H1 (cell line): ENCODE data around the gene DENND2A. TPM values are rescaled to one million over a fixed set of nuclear protein-coding genes. Genes with fewer than 3 reads are reported as not detected.

Experiments
- CTCF ChIA-PET: fragments of 300-600 bp; sonication (Branson Sonifier 250); formaldehyde crosslinking; loops from one replicate; lab custom pipeline; 2021; ENCODE audit not compliant: partially characterized antibody; lab: Charles Lee
- POLR2A ChIA-PET: fragments of 300-600 bp; sonication (Branson Sonifier 250); formaldehyde crosslinking; loops from one replicate; lab custom pipeline; 2021; ENCODE audit warnings: inconsistent platforms; ENCODE audit not compliant: partially characterized antibody; lab: Charles Lee
- DNase-seq, 2 experiments: peaks; one replicate each; pipeline versions ENCODE4 v3.0.0 to v3.0.0-alpha.2; 2010 to 2022; ENCODE audit warnings: low spot score in 2 of 2, low read depth in 1 of 2, mixed read lengths in 1 of 2
- FAIRE-seq: peaks from 2 replicates; lab custom pipeline; 2011; peaks lifted over from hg19 to GRCh38; lab: Jason Lieb, UNC
- H2AFZ ChIP-seq: 2 replicates; pipeline ENCODE4 v1.8.1; 2012; ENCODE audit warnings: low read length, inconsistent platforms
- H2AK5ac ChIP-seq: 2 replicates; pipeline ENCODE4 v1.6.1; 2013; ENCODE audit warnings: low read depth, low read length
- H2BK120ac ChIP-seq: replicated peaks from 2 replicates; pipeline ENCODE3; 2013; ENCODE audit warnings: low read depth, low read length, inconsistent platforms
- H2BK12ac ChIP-seq: 2 replicates; pipeline ENCODE4 v1.6.1; 2013; ENCODE audit warnings: low read depth, low read length
- H2BK15ac ChIP-seq: 2 replicates; pipeline ENCODE4 v1.6.1; 2013; ENCODE audit warnings: low read length
- H2BK20ac ChIP-seq: 2 replicates; pipeline ENCODE4 v1.6.1; 2013; ENCODE audit warnings: low read length
- H2BK5ac ChIP-seq: 2 replicates; pipeline ENCODE4 v1.6.1; 2013; ENCODE audit warnings: low read depth, low read length
- H3K14ac ChIP-seq: 2 replicates; pipeline ENCODE4 v1.6.1; 2013; ENCODE audit warnings: inconsistent platforms; ENCODE audit not compliant: insufficient read length
- H3K18ac ChIP-seq: 2 replicates; pipeline ENCODE4 v1.6.1; 2013; ENCODE audit warnings: low read length; ENCODE audit errors: extremely low read depth
- H3K23ac ChIP-seq: 2 replicates; pipeline ENCODE4 v1.6.1; 2013; ENCODE audit warnings: inconsistent platforms; ENCODE audit not compliant: insufficient read length
- H3K23me2 ChIP-seq: 2 replicates; pipeline ENCODE4 v1.6.1; 2013; ENCODE audit warnings: low read depth, low read length
- H3K27ac ChIP-seq: 2 replicates; pipeline ENCODE4 v1.6.1; 2011; ENCODE audit warnings: low read depth, low read length, inconsistent platforms
- H3K27me3 ChIP-seq, 4 experiments: replicated peaks in 1 of 4; 1 replicate in 1 of 4; 2 replicates in 3 of 4; pipeline versions ENCODE4 v1.6.1 to v1.8.1; 2011 to 2013; ENCODE audit warnings: low read length in 3 of 4, mild to moderate bottlenecking in 3 of 4, inconsistent platforms in 2 of 4, mixed read lengths in 2 of 4, moderate library complexity in 1 of 4; ENCODE audit not compliant: control insufficient read depth in 3 of 4, insufficient read depth in 3 of 4; ENCODE audit errors: extremely low read depth in 1 of 4
- H3K36me3 ChIP-seq, 4 experiments: 2 replicates each; pipeline versions ENCODE4 v1.6.1 to v1.8.1; 2011 to 2013; ENCODE audit warnings: mild to moderate bottlenecking in 4 of 4, low read length in 3 of 4, moderate library complexity in 2 of 4, control low read depth in 1 of 4, inconsistent platforms in 1 of 4; ENCODE audit not compliant: insufficient read depth in 4 of 4, control insufficient read depth in 2 of 4
- H3K4ac ChIP-seq: replicated peaks from 2 replicates; pipeline ENCODE3; 2013; ENCODE audit warnings: low read length, low read depth, mixed read lengths, inconsistent platforms; ENCODE audit not compliant: insufficient read length
- H3K4me1 ChIP-seq, 4 experiments: replicated peaks in 1 of 4; 1 replicate in 1 of 4; 2 replicates in 3 of 4; pipeline versions ENCODE4 v1.6.1 to v1.8.1; 2011 to 2013; ENCODE audit warnings: low read length in 3 of 4, inconsistent platforms in 2 of 4, mixed read lengths in 1 of 4; ENCODE audit not compliant: insufficient read depth in 4 of 4, control insufficient read depth in 3 of 4
- H3K4me2 ChIP-seq, 2 experiments: 2 replicates each; pipeline versions ENCODE4 v1.6.1 to v1.8.1; 2011 to 2013; ENCODE audit warnings: low read depth in 2 of 2, low read length in 2 of 2, control low read depth in 1 of 2, inconsistent platforms in 1 of 2, mild to moderate bottlenecking in 1 of 2; ENCODE audit not compliant: insufficient read depth in 1 of 2
- H3K4me3 ChIP-seq, 4 experiments: fragments of 200-600, 300-600 bp in 1 of 4; sonication (generic), shearing (Covaris generic), sonication (Bioruptor Twin) in 1 of 4; 2 replicates each; pipeline versions ENCODE4 v1.5.1 to v1.8.1; 2011 to 2016; ENCODE audit warnings: low read length in 4 of 4, low read depth in 3 of 4, control low read depth in 2 of 4, inconsistent platforms in 2 of 4, mild to moderate bottlenecking in 2 of 4, mixed read lengths in 1 of 4, moderate library complexity in 1 of 4; ENCODE audit not compliant: insufficient read depth in 2 of 4; ENCODE audit errors: extremely low read depth in 1 of 4
- H3K56ac ChIP-seq: replicated peaks from 2 replicates; pipeline ENCODE3; 2013; ENCODE audit warnings: low read depth, mild to moderate bottlenecking, mixed read lengths, low read length, inconsistent platforms; ENCODE audit not compliant: insufficient read length
- H3K79me1 ChIP-seq: 2 replicates; pipeline ENCODE4 v1.6.1; 2013; ENCODE audit warnings: low read depth, low read length, control low read depth
- H3K79me2 ChIP-seq, 2 experiments: 2 replicates each; pipeline versions ENCODE4 v1.6.1 to v1.8.1; 2012 to 2013; ENCODE audit warnings: low read length in 2 of 2, mild to moderate bottlenecking in 2 of 2, inconsistent platforms in 1 of 2; ENCODE audit not compliant: insufficient read depth in 2 of 2, control insufficient read depth in 1 of 2
- H3K9ac ChIP-seq, 4 experiments: replicated peaks in 1 of 4; 1 replicate in 1 of 4; 2 replicates in 3 of 4; pipeline versions ENCODE4 v1.6.1 to v1.8.1; 2011 to 2013; ENCODE audit warnings: low read depth in 3 of 4, low read length in 3 of 4, control low read depth in 2 of 4, mild to moderate bottlenecking in 2 of 4, moderate library complexity in 2 of 4, inconsistent platforms in 1 of 4; ENCODE audit errors: extremely low read depth in 1 of 4
- H3K9me3 ChIP-seq, 2 experiments: 2 replicates each; pipeline versions ENCODE4 v1.6.1 to v1.8.1; 2012 to 2013; ENCODE audit warnings: mild to moderate bottlenecking in 2 of 2, moderate library complexity in 2 of 2, control low read depth in 1 of 2, inconsistent platforms in 1 of 2, low read depth in 1 of 2, low read length in 1 of 2, mixed read lengths in 1 of 2; ENCODE audit not compliant: insufficient read depth in 2 of 2
- H4K20me1 ChIP-seq, 2 experiments: replicated peaks in 1 of 2; 2 replicates each; pipeline versions ENCODE3 to v1.8.1; 2011 to 2013; ENCODE audit warnings: inconsistent platforms in 2 of 2, low read length in 2 of 2, mild to moderate bottlenecking in 1 of 2; ENCODE audit not compliant: insufficient read depth in 2 of 2, control insufficient read depth in 1 of 2
- H4K5ac ChIP-seq: 2 replicates; pipeline ENCODE4 v1.6.1; 2013; ENCODE audit warnings: low read length, low read depth, mixed read lengths, inconsistent platforms; ENCODE audit not compliant: insufficient read length
- H4K8ac ChIP-seq: 2 replicates; pipeline ENCODE4 v1.8.0; 2013; ENCODE audit warnings: mild to moderate bottlenecking, moderate library complexity, low read length, inconsistent platforms; ENCODE audit not compliant: insufficient read depth; ENCODE audit errors: extremely low read depth
- H4K91ac ChIP-seq: replicated peaks from 2 replicates; pipeline ENCODE3; 2013; ENCODE audit warnings: low read length, mixed read lengths, inconsistent platforms; ENCODE audit not compliant: insufficient read length
- CTBP2 ChIP-seq: IDR thresholded peaks from 2 replicates; pipeline ENCODE4 v1.7.0; 2011; ENCODE audit warnings: borderline replicate concordance, mild to moderate bottlenecking, moderate library complexity, mixed read lengths, low read length; ENCODE audit not compliant: insufficient read depth, insufficient read length
- CTCF ChIP-seq, 3 experiments: IDR thresholded peaks; 1 replicate in 2 of 3; 2 replicates in 1 of 3; pipeline versions ENCODE4 v1.5.1 to v1.6.1; 2011; ENCODE audit warnings: low read length in 3 of 3, mild to moderate bottlenecking in 3 of 3, inconsistent platforms in 2 of 3, low read depth in 1 of 3, moderate library complexity in 1 of 3; ENCODE audit not compliant: insufficient read depth in 1 of 3; ENCODE audit errors: control extremely low read depth in 1 of 3
- JUND ChIP-seq: IDR thresholded peaks from 2 replicates; pipeline ENCODE4 v1.6.1; 2011; ENCODE audit warnings: mild to moderate bottlenecking, improper control_type of control experiment, low read length
- KDM1A ChIP-seq: fragments of 200-600, 300-600 bp; sonication (generic); IDR thresholded peaks from 2 replicates; pipeline ENCODE4 v1.7.1; 2016; ENCODE audit warnings: mild to moderate bottlenecking, low read length, borderline replicate concordance
- MAFK ChIP-seq: IDR thresholded peaks from 2 replicates; pipeline ENCODE4 v1.6.1; 2012; ENCODE audit warnings: low read depth, mild to moderate bottlenecking, improper control_type of control experiment, low read length
- PHF8 ChIP-seq: fragments of 200-600 bp; sonication (generic); conservative IDR thresholded peaks from 2 replicates; pipeline ENCODE4 v1.7.1; 2012; ENCODE audit warnings: low read depth, mild to moderate bottlenecking, inconsistent platforms, low read length, moderate library complexity
- SAP30 ChIP-seq: fragments of 300-600 bp; sonication (generic); IDR thresholded peaks from 2 replicates; pipeline ENCODE4 v1.7.1; 2012; ENCODE audit warnings: low read length, moderate library complexity, mild to moderate bottlenecking, inconsistent platforms; ENCODE audit not compliant: insufficient read depth, insufficient replicate concordance
- SIRT6 ChIP-seq: IDR thresholded peaks from one replicate; pipeline ENCODE4 v1.7.1; 2012; ENCODE audit warnings: low read length, inconsistent platforms
- TBP ChIP-seq: IDR thresholded peaks from 2 replicates; pipeline ENCODE4 v1.6.1; 2011; ENCODE audit warnings: low read depth, low read length, improper control_type of control experiment
- TCF12 ChIP-seq: IDR thresholded peaks from 2 replicates; pipeline ENCODE4 v1.6.1; 2011; ENCODE audit warnings: low read depth, mild to moderate bottlenecking, low read length
- ZNF274 ChIP-seq: IDR thresholded peaks from 2 replicates; pipeline ENCODE4 v1.7.0; 2012; ENCODE audit warnings: low read length, borderline replicate concordance; ENCODE audit errors: extremely low read depth
- WGBS, 2 experiments: shearing (Covaris generic) in 1 of 2; methylation state at CpG; one replicate each; pipeline versions ENCODE4 v1.1.6 to v1.1.7; 2013 to 2015; ENCODE audit warnings: low lambda C conversion rate in 2 of 2, mixed read lengths in 2 of 2, inconsistent platforms in 1 of 2, low coverage in 1 of 2, missing lambda C conversion rate in 1 of 2; ENCODE audit not compliant: insufficient replicate concordance in 2 of 2, insufficient coverage in 1 of 2, insufficient read length in 1 of 2; ENCODE audit errors: extremely low coverage in 1 of 2, missing lambda C conversion rate in 1 of 2; 5-methylcytosine and 5-hydroxymethylcytosine counted together
- polyA plus RNA-seq, 7 experiments: library from polyadenylated mRNA; depleted of rRNA in 3 of 7; stranded (reverse) in 5 of 7; unstranded in 2 of 7; fragments of >200 nt in 5 of 7; fragments of 200-250 nt in 2 of 7; gene quantifications; 1 replicate in 5 of 7; 2 replicates in 1 of 7; 4 replicates in 1 of 7; pipeline versions ENCODE4 v1.2.1 to v1.2.3, GENCODE V29; 2011 to 2013; ENCODE audit warnings: missing spikeins in 2 of 7, mixed read lengths in 2 of 7
- total RNA-seq: library from RNA; stranded (reverse); fragmentation: NEBNext Ultra II Directional; extraction: Animal tissue kit (Norgen Biotek cat#: 25700); gene quantifications from 2 replicates; pipeline ENCODE4 v1.2.1, GENCODE V29; 2021

The DENND2A gene
- total and polyA plus RNA-seq, 2 of the 8 experiments (the other 6 are each of a cell fraction or from before 2014, with no cell fraction given): 5.0 to 13.0 TPM

GRCh38 chr7:140501966-140502365 is 138.6 kb downstream of the DENND2A start:
- Histone ChIP-seq H3K9me3 (no peaks in the 10 kb centered on the region), H3K18ac (no peak overlapping the region; the same call in 1 of the 2 replicates), H2BK20ac (no peak overlapping the region), H4K5ac (no peak overlapping the region), H3K4me2 (no peak overlapping the region), H3K9ac (no peak overlapping the region), H2BK15ac (no peak overlapping the region), H3K4me1 (peaks cover under 1 to 9% (median 2%) of the 10 kb centered on the region in 4 experiments; a peak in 5 of 7 replicates), H3K14ac (no peak overlapping the region), H3K27ac (no peak overlapping the region), H3K36me3 (no peaks in the 10 kb centered on the region), H2AK5ac (no peak overlapping the region), H4K91ac (no peak overlapping the region), H3K27me3 (no peaks in the 10 kb centered on the region), H3K4ac (no peak overlapping the region), H2BK5ac (no peak overlapping the region), H3K4me3 (no peak overlapping the region), H3K79me2 (no peaks in the 10 kb centered on the region), H2BK120ac (no peak overlapping the region), H4K20me1 (no peaks in the 10 kb centered on the region), H3K56ac (no peak overlapping the region), H3K79me1 (no peaks in the 10 kb centered on the region), H3K23me2 (no peaks in the 10 kb centered on the region), H2BK12ac (no peak overlapping the region), H4K8ac (no peak overlapping the region), H3K23ac (no peak overlapping the region), H2AFZ (peak overlapping the region; percentile 1; the same call in 1 of the 2 replicates)
- no peak for DNase-seq
- POLR2A ChIA-PET: interaction anchor here (1.2 kb wide), 1 partner anchor 22 kb away, joined by 5 read pairs; no protein-coding TSS in a partner anchor
- FAIRE-seq: no peak
- 89% methylated on average over 5 of the region's 5 CpGs; no CpG with 5 or more reads in 1 of the 2 experiments for WGBS, 2 experiments
- CTCF ChIA-PET: interaction anchor here (1.0 to 2.6 kb wide), 6 partner anchors 13 to 143 kb away, joined by 3 to 7 read pairs (median 4); no protein-coding TSS in a partner anchor
- no peak for TF ChIP-seq TBP
- no peak for TF ChIP-seq SIRT6
- TF ChIP-seq CTBP2: no peak
- TF ChIP-seq MAFK: no peak
- TF ChIP-seq SAP30: no peak
- no peak for TF ChIP-seq KDM1A
- no peak for TF ChIP-seq ZNF274
- TF ChIP-seq JUND: no peak
- no peak for TF ChIP-seq TCF12
- no peak for TF ChIP-seq PHF8
- peak in 1 of 3 experiments; percentile 8; a peak in 1 of 4 replicates for TF ChIP-seq CTCF (IDR thresholded peaks at IDR 0.05; ENCODE audit: control extremely low read depth in 1 of 3, insufficient read depth in 1 of 3, low read depth in 1 of 3, low read length in 3 of 3)
